Psoas muscle (tissue), 8 donors: ENCODE results near the gene TLK1. TPM values are rescaled to one million over a fixed set of nuclear protein-coding genes. Genes with fewer than 3 reads are reported as not detected.

ENCODE experiments used
- ATAC-seq, 4 donors: fragments of 200-7000 bp; cut with Tn5 transposase; one replicate each; pipeline ENCODE4 v1.9.1; 2020; ENCODE audit warnings: moderate library complexity in 3 of 4, mild to moderate bottlenecking in 2 of 4
- DNase-seq, 2 donors: peaks; one replicate each; pipeline ENCODE4 v3.0.0-alpha.2; 2020
- H3K27ac ChIP-seq: fragments of 200-600 bp; one replicate; pipeline ENCODE4 v1.8.0; 2022
- H3K27me3 ChIP-seq, 3 donors: fragments of 200-600 bp in 1 of 3; one replicate each; pipeline versions ENCODE4 v1.6.1 to v1.8.0; 2013 to 2022; ENCODE audit warnings: low read length in 2 of 3, mild to moderate bottlenecking in 2 of 3, moderate library complexity in 1 of 3; ENCODE audit not compliant: insufficient read depth in 3 of 3
- H3K36me3 ChIP-seq, 2 donors: fragments of 200-600 bp in 1 of 2; one replicate each; pipeline versions ENCODE4 v1.6.1 to v1.8.0; 2013 to 2022; ENCODE audit warnings: low read depth in 1 of 2, mild to moderate bottlenecking in 1 of 2, moderate library complexity in 1 of 2; ENCODE audit not compliant: insufficient read depth in 1 of 2
- H3K4me1 ChIP-seq: fragments of 200-600 bp; one replicate; pipeline ENCODE4 v1.8.0; 2022
- H3K4me3 ChIP-seq: fragments of 200-600 bp; one replicate; pipeline ENCODE4 v1.8.0; 2022; ENCODE audit warnings: mild to moderate bottlenecking
- H3K9me3 ChIP-seq: fragments of 200-600 bp; one replicate; pipeline ENCODE4 v1.8.0; 2022
- CTCF ChIP-seq: fragments of 200-600 bp; IDR thresholded peaks from one replicate; pipeline ENCODE4 v1.8.0; 2022; ENCODE audit warnings: antibody characterized with exemption
- WGBS, 3 donors: extraction: QIAGEN DNeasy Blood & Tissue Kit; methylation state at CpG; one replicate each; pipeline versions ENCODE4 v1.1.6 to v1.1.7; 2013; 5-methylcytosine and 5-hydroxymethylcytosine counted together
- intact Hi-C, 2 donors: fragments of 100-400 bp; cut with DNase I; formaldehyde crosslinking; loops; one replicate each; pipeline versions ENCODE4 v1.11.0 to v1.14.2; 2022
- polyA plus RNA-seq, 3 donors: library from polyadenylated mRNA; stranded (reverse); fragments of 200-250 nt; gene quantifications; one replicate each; pipeline ENCODE4 v1.2.3, GENCODE V29; 2013
- total RNA-seq, 4 donors: library from RNA; stranded (reverse); fragmentation: NEBNext Ultra II Directional in 2 of 4; extraction: Animal tissue kit (Norgen Biotek cat#: 25700) in 2 of 4; gene quantifications; one replicate each; pipeline versions ENCODE4 v1.2.1 to v1.2.4, GENCODE V29; 2021 to 2023
- donor health status: healthy with polysubstance abuse.
- donor health status: DM: no; HTN: no; CAD: no; lungs with moderate emphysema.
- donor health status: Bipolar disorder and iron deficiency.
- donor health status: healthy.
- donor health status: DM: yes; HTN: yes; CAD: no.
- donor health status: DM: no; HTN: no; CAD: no.
- donor health status: DM: no; HTN: no; CAD: no.
- donor health status: DM: yes; HTN: yes; CAD: no.

TLK1 gene
- total and polyA plus RNA-seq, 7 donors = 4.4 to 22.2 (median 17.5) TPM

GRCh38 chr2:171174075-171174474, 13.4 kb upstream of the TLK1 start:
- Histone ChIP-seq H3K4me3 (no peak overlapping the region), H3K27ac (no peak overlapping the region), H3K27me3 (no peaks in the 10 kb centered on the region), H3K36me3 (no peaks in the 10 kb centered on the region), H3K9me3 (no peaks in the 10 kb centered on the region), H3K4me1 (no peaks in the 10 kb centered on the region)
- ATAC-seq (no peak), DNase-seq (no peak)
- WGBS, 3 donors = 54 to 71% (median 66%) methylated on average over 2 of the region's 2 CpGs
- intact Hi-C loops = no loop called here
- TF ChIP-seq CTCF = no peak

DNA sequence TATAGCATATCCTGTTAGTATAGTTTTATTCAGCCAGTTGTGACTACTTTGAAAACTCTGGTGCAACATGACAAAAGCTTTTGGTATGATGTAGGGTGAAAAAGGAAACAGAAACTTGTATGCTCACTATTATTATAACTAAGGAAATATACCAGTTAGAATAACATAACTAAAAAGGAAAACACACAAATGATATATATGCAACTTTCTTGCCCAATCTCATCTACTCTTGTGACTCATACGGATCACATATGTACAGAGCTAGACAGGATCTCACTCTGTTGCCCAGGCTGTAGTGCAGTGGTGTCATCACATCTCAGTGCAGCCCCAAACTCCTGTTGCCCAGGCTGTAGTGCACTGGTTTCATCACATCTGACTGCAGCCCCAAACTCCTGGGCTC, 12.4 kb upstream of the TLK1 start:
- ATAC-seq = no peak
- no peak for DNase-seq
- Histone ChIP-seq H3K4me3 (no peak overlapping the region), H3K36me3 (no peaks in the 10 kb centered on the region), H3K27me3 (no peaks in the 10 kb centered on the region), H3K4me1 (no peaks in the 10 kb centered on the region), H3K9me3 (no peaks in the 10 kb centered on the region), H3K27ac (no peak overlapping the region)
- no peak for TF ChIP-seq CTCF
- 81 to 88% (median 85%) methylated on average over 1 of the region's 1 CpG for whole genome bisulfite sequencing, 3 donors
- intact Hi-C loops = no loop called here

DNA sequence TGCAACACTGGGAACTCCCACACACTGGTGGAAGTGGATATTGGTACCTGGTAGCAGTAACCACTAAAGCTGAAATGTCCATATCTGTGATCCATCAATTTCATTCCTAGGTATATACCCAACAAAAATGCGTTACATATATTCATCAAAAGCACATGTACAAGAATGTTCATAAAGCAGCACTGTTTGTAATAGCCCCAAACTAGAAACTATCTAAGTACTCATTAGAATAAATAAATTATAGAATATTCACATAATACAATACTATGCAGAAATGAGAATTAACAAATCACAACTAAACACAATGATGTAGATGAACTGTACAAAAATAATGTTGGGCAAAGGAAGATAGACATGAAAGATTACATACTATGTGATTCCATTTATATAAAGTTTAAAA, 11.1 kb upstream of the TLK1 start:
- 93 to 98% (median 96%) methylated on average over 1 of the region's 1 CpG for WGBS, 3 donors
- Histone ChIP-seq H3K27ac (no peak overlapping the region), H3K4me3 (no peak overlapping the region), H3K9me3 (no peaks in the 10 kb centered on the region), H3K27me3 (no peaks in the 10 kb centered on the region), H3K4me1 (no peaks in the 10 kb centered on the region), H3K36me3 (no peaks in the 10 kb centered on the region)
- no peak for TF ChIP-seq CTCF
- no peak for ATAC-seq
- DNase-seq = no peak
- intact Hi-C loops = no loop called here

DNA sequence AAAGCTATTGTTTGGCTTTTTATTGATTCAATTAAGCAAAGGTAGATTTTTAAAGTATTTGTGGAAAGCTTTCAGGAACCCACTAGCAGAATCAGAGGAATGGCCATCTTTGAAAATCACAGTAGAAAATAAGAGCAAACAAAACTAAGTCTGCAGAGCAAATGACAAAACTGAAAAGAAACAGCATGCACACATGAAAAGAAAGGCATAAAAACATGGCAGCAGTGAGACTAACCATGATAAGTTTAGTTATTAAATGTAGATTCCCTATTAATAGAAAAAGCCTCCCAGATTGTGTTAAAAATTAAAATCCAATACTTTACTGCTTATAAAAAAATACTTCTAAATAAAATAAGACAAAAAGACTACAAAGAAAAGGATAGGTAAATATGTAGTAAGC, 9.1 kb upstream of the TLK1 start:
- no peak for DNase-seq
- no peaks in the 10 kb centered on the region for H3K9me3 ChIP-seq
- no peak for TF ChIP-seq CTCF
- no peak for ATAC-seq
- no peaks in the 10 kb centered on the region for H3K36me3 ChIP-seq
- H3K27me3 ChIP-seq = no peaks in the 10 kb centered on the region
- no peak overlapping the region for H3K4me3 ChIP-seq
- H3K4me1 ChIP-seq = no peaks in the 10 kb centered on the region
- intact Hi-C loops = no loop called here
- no peak overlapping the region for H3K27ac ChIP-seq

DNA sequence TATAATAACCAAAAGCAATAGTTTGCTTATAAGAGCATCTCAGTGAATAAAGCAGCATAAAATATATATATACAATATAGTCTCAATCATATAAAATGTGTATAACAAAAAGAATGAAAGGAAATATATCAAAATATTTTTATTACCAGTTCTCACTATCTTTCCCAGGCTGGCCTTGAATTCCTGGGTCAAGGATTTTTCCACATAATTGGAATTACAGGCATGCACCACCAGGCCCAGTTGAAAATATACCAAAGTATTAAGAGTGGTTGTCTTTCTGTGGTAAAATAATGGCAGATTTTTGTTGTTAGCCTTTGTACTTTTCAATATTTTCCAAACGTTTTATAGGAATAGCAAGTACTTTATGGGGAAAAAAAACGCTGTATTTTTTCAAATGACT, 8.6 kb upstream of the TLK1 start:
- Histone ChIP-seq H3K4me1 (no peaks in the 10 kb centered on the region), H3K4me3 (no peak overlapping the region), H3K27me3 (no peaks in the 10 kb centered on the region), H3K36me3 (no peaks in the 10 kb centered on the region), H3K9me3 (no peaks in the 10 kb centered on the region), H3K27ac (no peak overlapping the region)
- WGBS, 3 donors = 45 to 58% (median 56%) methylated on average over 2 of the region's 2 CpGs
- DNase-seq (no peak), ATAC-seq (no peak)
- no peak for TF ChIP-seq CTCF
- intact Hi-C loops = no loop called here
